Heart left ventricle (tissue), 16 donors: ENCODE data around the gene IGF2R. TPM values are rescaled to one million over a fixed set of nuclear protein-coding genes. Genes with fewer than 3 reads are reported as not detected.

Experiments
- ATAC-seq, 4 donors: fragments of 200-7000 bp; cut with Tn5 transposase; one replicate each; pipeline ENCODE4 v1.9.1; 2020 to 2022; ENCODE audit warnings: moderate library complexity in 4 of 4, mild to moderate bottlenecking in 3 of 4, moderate number of reproducible peaks in 1 of 4
- DNase-seq, 5 donors: peaks; one replicate each; pipeline ENCODE4 v3.0.0-alpha.2; 2020
- H3K27ac ChIP-seq, 12 donors: fragments of 200-600 bp; sonication (generic) in 4 of 12; one replicate each; pipeline versions ENCODE4 v1.5.0 to v1.8.0; 2016 to 2022; ENCODE audit warnings: mild to moderate bottlenecking in 2 of 12
- H3K27me3 ChIP-seq, 9 donors: fragments of 200-600 bp; sonication (generic) in 2 of 9; one replicate each; pipeline versions ENCODE4 v1.5.1 to v1.8.0; 2016 to 2022; ENCODE audit warnings: mild to moderate bottlenecking in 3 of 9
- H3K36me3 ChIP-seq, 9 donors: fragments of 200-600 bp; sonication (generic) in 2 of 9; one replicate each; pipeline versions ENCODE4 v1.5.0 to v1.8.0; 2018 to 2022; ENCODE audit warnings: mild to moderate bottlenecking in 2 of 9
- H3K4me1 ChIP-seq, 12 donors: fragments of 200-600 bp; sonication (generic) in 4 of 12; one replicate each; pipeline versions ENCODE4 v1.5.0 to v1.8.0; 2016 to 2022; ENCODE audit warnings: mild to moderate bottlenecking in 3 of 12
- H3K4me3 ChIP-seq, 12 donors: fragments of 200-600 bp; sonication (generic) in 4 of 12; one replicate each; pipeline versions ENCODE4 v1.5.0 to v1.8.0; 2017 to 2022; ENCODE audit warnings: mild to moderate bottlenecking in 9 of 12, moderate library complexity in 4 of 12
- H3K9me3 ChIP-seq, 12 donors: fragments of 200-600 bp; sonication (generic) in 4 of 12; one replicate each; pipeline versions ENCODE4 v1.5.0 to v1.8.0; 2016 to 2022; ENCODE audit warnings: mild to moderate bottlenecking in 1 of 12
- CTCF ChIP-seq, 12 donors: fragments of 200-600 bp; sonication (generic) in 4 of 12; IDR thresholded peaks; one replicate each; pipeline versions ENCODE4 v1.5.0 to v1.8.0; 2018 to 2022; ENCODE audit warnings: antibody characterized with exemption in 12 of 12, mild to moderate bottlenecking in 5 of 12
- POLR2A ChIP-seq, 2 donors: fragments of 450-650 bp; IDR thresholded peaks; one replicate each; pipeline ENCODE4 v1.6.1; 2017; ENCODE audit warnings: antibody characterized with exemption in 2 of 2, mild to moderate bottlenecking in 2 of 2, moderate library complexity in 2 of 2
- WGBS, 4 donors: extraction: QIAGEN DNeasy Blood & Tissue Kit in 2 of 4; methylation state at CpG; one replicate each; pipeline versions ENCODE4 v1.1.5 to v1.1.7; 2013 to 2018; 5-methylcytosine and 5-hydroxymethylcytosine counted together
- intact Hi-C, 10 donors: fragments of 100-400 bp; cut with DNase I; formaldehyde crosslinking; loops; one replicate each; pipeline versions ENCODE4 v1.11.1 to v1.14.2; 2022
- polyA plus RNA-seq, 2 donors: library from polyadenylated mRNA; stranded (reverse); fragments of 200-250 nt; gene quantifications; one replicate each; pipeline ENCODE4 v1.2.3, GENCODE V29; 2013
- total RNA-seq, 9 donors: library from RNA; depleted of rRNA in 2 of 9; stranded (reverse); fragments of >200 nt in 2 of 9; fragmentation: NEBNext Ultra II Directional in 3 of 9; extraction: Animal tissue kit (Norgen Biotek cat#: 25700) in 3 of 9; gene quantifications; one replicate each; pipeline versions ENCODE4 v1.1.0 to v1.2.4, GENCODE V29; 2016 to 2023
- donor health status: ischemic (EF 13 %, LVEDD 7.1; RV severe dilation, severe dysfunction).
- donor health status: healthy with polysubstance abuse.
- donor health status: DM: no; HTN: yes; CAD: no.
- donor health status: DM: no; HTN: no; CAD: no.
- donor health status: ischemic (EF 25% LVEDD 6.9; RV normal size, moderate dysfunction).
- donor health status: ischemic (EF 25% LVEDD 5.7; RV mildly dilated, moderate dysfunction).
- donor health status: healthy.
- donor health status: DM: yes; HTN: yes; CAD: no.
- donor health status: ischemic (EF 35%, LVEDD 5.7; RV mildly dilated, moderate dysfunction).
- donor health status: nonischemic (EF 11% LVEDD 7.7; RV severe dilation, severe dysfunction).
- donor health status: DM: yes; HTN: yes; CAD: no.
- donor health status: PGD.
- donor health status: ischemic (EF 29% LVEDD 5.4; RV normal size, mild dysfunction).
- donor health status: nonischemic (EF 23%, LVEDD 6.1; RV moderate dilation, normal function).

The IGF2R gene
- total and polyA plus RNA-seq, 11 donors: 15.4 to 111 (median 68.5) TPM

GRCh38 chr6:160115421-160115820 is 146.5 kb downstream of the IGF2R start:
- peaks cover 0 to 7% (median 0%) of the 10 kb centered on the region in 9 donors for H3K36me3 ChIP-seq
- intact Hi-C loops: no loop called here
- peaks cover 0 to 5% (median 0%) of the 10 kb centered on the region in 12 donors for H3K9me3 ChIP-seq
- no peaks in the 10 kb centered on the region for H3K27me3 ChIP-seq
- TF ChIP-seq CTCF (IDR thresholded peaks at IDR 0.05): no peak
- no peak for TF ChIP-seq POLR2A (IDR thresholded peaks at IDR 0.05)
- WGBS, 4 donors: 90 to 100% (median 95%) methylated on average over 2 to 3 of the region's 3 CpGs
- H3K27ac ChIP-seq: no peak overlapping the region
- no peak for ATAC-seq
- H3K4me3 ChIP-seq: no peak overlapping the region
- DNase-seq: no peak
- H3K4me1 ChIP-seq: no peaks in the 10 kb centered on the region

- H3K36me3 ChIP-seq: peaks cover 0 to 4% (median 0%) of the 10 kb centered on the region in 9 donors
- TF ChIP-seq CTCF (IDR thresholded peaks at IDR 0.05) (no peak), POLR2A (IDR thresholded peaks at IDR 0.05) (no peak)
- H3K4me3 ChIP-seq: no peak overlapping the region
- intact Hi-C loops: no loop called here
- no peak overlapping the region for H3K27ac ChIP-seq
- WGBS, 4 donors: 99 to 100% (median 100%) methylated on average over 2 of the region's 2 CpGs; no CpG with 5 or more reads in 1 of the 4 donors
- H3K4me1 ChIP-seq: no peaks in the 10 kb centered on the region
- peaks cover 0 to 5% (median 0%) of the 10 kb centered on the region in 12 donors for H3K9me3 ChIP-seq
- H3K27me3 ChIP-seq: no peaks in the 10 kb centered on the region
- ATAC-seq (peak in 1 of 4 donors; percentile 33), DNase-seq (no peak)
Observed at GRCh38 chr6:160116411-160116810, 147.5 kb downstream of the IGF2R start.

- no peaks in the 10 kb centered on the region for H3K4me1 ChIP-seq
- intact Hi-C loops: no loop called here
Observed at GRCh38 chr6:160117137-160117536, 148.3 kb downstream of the IGF2R start.

GRCh38 chr6:160118620-160119229 is 149.8 kb downstream of the IGF2R start:
- Histone ChIP-seq H3K27ac (no peak overlapping the region), H3K27me3 (no peaks in the 10 kb centered on the region), H3K4me3 (no peak overlapping the region), H3K9me3 (peaks cover 0 to 5% (median 0%) of the 10 kb centered on the region in 12 donors), H3K4me1 (no peaks in the 10 kb centered on the region), H3K36me3 (peaks cover 0 to 4% (median 0%) of the 10 kb centered on the region in 9 donors)
- intact Hi-C loops: no loop called here
- 80 to 89% (median 84%) methylated on average over 4 to 5 of the region's 5 CpGs for WGBS, 4 donors
- DNase-seq (no peak), ATAC-seq (no peak)
- TF ChIP-seq CTCF (IDR thresholded peaks at IDR 0.05) (no peak), POLR2A (IDR thresholded peaks at IDR 0.05) (no peak)

More at GRCh38 chr6:160117137-160117536, 148.3 kb downstream of the IGF2R start:
- ATAC-seq (no peak), DNase-seq (no peak)
- TF ChIP-seq POLR2A (IDR thresholded peaks at IDR 0.05) (no peak), CTCF (IDR thresholded peaks at IDR 0.05) (no peak)
- peaks cover 0 to 5% (median 0%) of the 10 kb centered on the region in 12 donors for H3K9me3 ChIP-seq
- no peak overlapping the region for H3K4me3 ChIP-seq
- no peak overlapping the region for H3K27ac ChIP-seq
- WGBS, 4 donors: 97 to 100% (median 99%) methylated on average over 3 to 6 of the region's 6 CpGs
- H3K27me3 ChIP-seq: no peaks in the 10 kb centered on the region
- peaks cover 0 to 4% (median 0%) of the 10 kb centered on the region in 9 donors for H3K36me3 ChIP-seq
